PC-9 (cell line): ENCODE measurements around the gene P3H4. TPM values are rescaled to one million over a fixed set of nuclear protein-coding genes. Genes with fewer than 3 reads are reported as not detected.
"Not testable (repeated sequence)": the region's sequence is repeated elsewhere in the genome, so short reads cannot be mapped to it uniquely, and the experiment has no call there.

Experiments used
- BruUV-seq: library from RNA; stranded (reverse); fragments of 400-500 nt; replicated peaks from 2 replicates; lab custom pipeline; 2021; lab: Mats Ljungman, UMichigan
- CTCF ChIA-PET: fragments of 300-600 bp; sonication (Branson Sonifier 250); formaldehyde crosslinking; loops from one replicate; lab custom pipeline; 2022; ENCODE audit warnings: antibody characterized with exemption; lab: Charles Lee
- POLR2A ChIA-PET: fragments of 300-600 bp; sonication (Branson Sonifier 250); formaldehyde crosslinking; loops from one replicate; lab custom pipeline; 2022; ENCODE audit warnings: antibody characterized with exemption; ENCODE audit not compliant: unreplicated experiment; lab: Charles Lee
- DNase-seq, 2 experiments: peaks; one replicate each; pipeline versions ENCODE4 v3.0.0 to v3.0.0-alpha.2; 2015 to 2022; ENCODE audit warnings: mixed read lengths in 1 of 2
- H2AFZ ChIP-seq: fragments of 200-600 bp; sonication (generic); 2 replicates; pipeline ENCODE4 v1.8.1; 2017; ENCODE audit warnings: antibody characterized with exemption
- H3F3A ChIP-seq: fragments of 200-600 bp; sonication (generic); 2 replicates; pipeline ENCODE4 v1.8.1; 2017; ENCODE audit warnings: antibody characterized with exemption, mild to moderate bottlenecking, low read depth; ENCODE audit not compliant: insufficient read depth
- H3K27ac ChIP-seq: fragments of 200-600 bp; sonication (generic); 2 replicates; pipeline ENCODE4 v1.6.1; 2016; ENCODE audit warnings: mixed run types
- H3K27me3 ChIP-seq: fragments of 200-600 bp; sonication (generic); 2 replicates; pipeline ENCODE4 v1.6.1; 2016; ENCODE audit warnings: low read depth, mixed run types; ENCODE audit not compliant: insufficient read depth
- H3K36me3 ChIP-seq: fragments of 200-600 bp; sonication (generic); 2 replicates; pipeline ENCODE4 v1.6.1; 2016; ENCODE audit warnings: low read depth, mixed run types
- H3K4me1 ChIP-seq: fragments of 200-600 bp; sonication (generic); replicated peaks from 2 replicates; pipeline ENCODE4 v1.6.1; 2016; ENCODE audit warnings: mixed run types; ENCODE audit not compliant: insufficient read depth
- H3K4me2 ChIP-seq: fragments of 200-600 bp; sonication (generic); 2 replicates; pipeline ENCODE4 v1.6.1; 2017; ENCODE audit warnings: mixed run types
- H3K4me3 ChIP-seq: fragments of 200-600 bp; sonication (generic); 2 replicates; pipeline ENCODE4 v1.6.1; 2016; ENCODE audit warnings: mixed run types
- H3K79me2 ChIP-seq: fragments of 200-600 bp; sonication (generic); 2 replicates; pipeline ENCODE4 v1.6.1; 2017; ENCODE audit warnings: low read depth, mixed run types
- H3K9me2 ChIP-seq: fragments of 200-600 bp; sonication (generic); 2 replicates; pipeline ENCODE4 v1.8.1; 2017; ENCODE audit warnings: mild to moderate bottlenecking; ENCODE audit not compliant: insufficient read depth
- H3K9me3 ChIP-seq: fragments of 200-600 bp; sonication (generic); 2 replicates; pipeline ENCODE4 v1.8.1; 2016; ENCODE audit warnings: low read depth; ENCODE audit not compliant: insufficient read depth
- H4K20me1 ChIP-seq: fragments of 200-600 bp; sonication (generic); 2 replicates; pipeline ENCODE4 v1.8.1; 2017; ENCODE audit not compliant: insufficient read depth
- CTCF ChIP-seq: fragments of 200-600 bp; sonication (generic); conservative IDR thresholded peaks from 2 replicates; pipeline ENCODE4 v1.6.1; 2017; ENCODE audit warnings: mixed run types, antibody characterized with exemption, mild to moderate bottlenecking, moderate library complexity
- EZH2 ChIP-seq: fragments of 200-600 bp; sonication (generic); IDR thresholded peaks from 2 replicates; pipeline ENCODE4 v1.8.0; 2017; ENCODE audit warnings: antibody characterized with exemption, low read depth
- intact Hi-C: fragments of 100-400 bp; cut with micrococcal nuclease; formaldehyde crosslinking; loops from one replicate; pipeline ENCODE4 v1.10.0; 2022; ENCODE audit not compliant: unreplicated experiment
- total RNA-seq: library from RNA; stranded (reverse); gene quantifications from 2 replicates; pipeline ENCODE4 v1.2.3, GENCODE V29; 2021

The P3H4 gene
- total RNA-seq, 1 experiment from 2014 or later: 26.8 TPM

GRCh38 chr17:41849251-41849990, 37.7 kb upstream of the P3H4 start:
- no peak for DNase-seq
- H3K4me3 ChIP-seq: no peak overlapping the region
- peaks cover 37% of the 10 kb centered on the region for H4K20me1 ChIP-seq
- no peaks in the 10 kb centered on the region for H3K4me1 ChIP-seq
- CTCF ChIA-PET: no interaction called here
- H3K27me3 ChIP-seq: no peaks in the 10 kb centered on the region
- H3K9me2 ChIP-seq: no peaks in the 10 kb centered on the region
- no peaks in the 10 kb centered on the region for H3K9me3 ChIP-seq
- no TSS peak for BruUV-seq
- H2AFZ ChIP-seq: no peak overlapping the region
- H3K36me3 ChIP-seq: peaks cover 4% of the 10 kb centered on the region; the same call in 1 of the 2 replicates
- TF ChIP-seq CTCF: no peak
- TF ChIP-seq EZH2: no peak
- H3K4me2 ChIP-seq: no peak overlapping the region
- peaks cover 11% of the 10 kb centered on the region; the same call in 1 of the 2 replicates for H3F3A ChIP-seq
- POLR2A ChIA-PET: interaction anchor here (0.7 kb wide), 1 partner anchor 158 kb away, joined by 3 read pairs; no protein-coding TSS in a partner anchor
- H3K27ac ChIP-seq: no peak overlapping the region
- H3K79me2 ChIP-seq: peaks cover 45% of the 10 kb centered on the region
- intact Hi-C loops: no loop called here

GRCh38 chr17:41848788-41849187, 37.0 kb upstream of the P3H4 start:
- CTCF ChIA-PET: no interaction called here

GRCh38 chr17:41844971-41845370, 33.2 kb upstream of the P3H4 start:
- peaks cover 20% of the 10 kb centered on the region for H4K20me1 ChIP-seq
- peaks cover 8% of the 10 kb centered on the region; the same call in 1 of the 2 replicates for H3F3A ChIP-seq
- no peak overlapping the region for H2AFZ ChIP-seq
- no peaks in the 10 kb centered on the region for H3K36me3 ChIP-seq
- H3K9me3 ChIP-seq: no peaks in the 10 kb centered on the region
- H3K27ac ChIP-seq: no peak overlapping the region
- ChIA-PET POLR2A (no interaction called here), CTCF (no interaction called here)
- H3K4me1 ChIP-seq: no peaks in the 10 kb centered on the region
- H3K9me2 ChIP-seq: no peaks in the 10 kb centered on the region
- no TSS peak for BruUV-seq
- no peak for DNase-seq
- TF ChIP-seq EZH2 (no peak), CTCF (no peak)
- intact Hi-C loops: no loop called here
- no peaks in the 10 kb centered on the region for H3K27me3 ChIP-seq
- H3K79me2 ChIP-seq: peaks cover 12% of the 10 kb centered on the region; the same call in 1 of the 2 replicates
- H3K4me2 ChIP-seq: no peak overlapping the region
- H3K4me3 ChIP-seq: no peak overlapping the region

More at GRCh38 chr17:41848788-41849187, 37.0 kb upstream of the P3H4 start:
- H3K4me2 ChIP-seq: no peak overlapping the region
- H3K79me2 ChIP-seq: peaks cover 39% of the 10 kb centered on the region
- no TSS peak for BruUV-seq
- TF ChIP-seq CTCF (no peak), EZH2 (no peak)
- H4K20me1 ChIP-seq: peaks cover 33% of the 10 kb centered on the region
- H3K36me3 ChIP-seq: peaks cover 4% of the 10 kb centered on the region; the same call in 1 of the 2 replicates
- no peaks in the 10 kb centered on the region for H3K27me3 ChIP-seq
- no peaks in the 10 kb centered on the region for H3K4me1 ChIP-seq
- H3K27ac ChIP-seq: no peak overlapping the region
- peaks cover 8% of the 10 kb centered on the region; the same call in 1 of the 2 replicates for H3F3A ChIP-seq
- no peak for DNase-seq
- no peak overlapping the region for H2AFZ ChIP-seq
- H3K9me3 ChIP-seq: no peaks in the 10 kb centered on the region
- POLR2A ChIA-PET: no interaction called here
- H3K4me3 ChIP-seq: no peak overlapping the region
- intact Hi-C loops: no loop called here
- no peaks in the 10 kb centered on the region for H3K9me2 ChIP-seq

GRCh38 chr17:41840781-41841180, 29.0 kb upstream of the P3H4 start:
- H3K4me1 ChIP-seq, H3K79me2 ChIP-seq, H3K36me3 ChIP-seq, H3K9me3 ChIP-seq, H3K4me3 ChIP-seq, H3K9me2 ChIP-seq, H2AFZ ChIP-seq, H3K27ac ChIP-seq, H3F3A ChIP-seq, BruUV-seq, H3K4me2 ChIP-seq, DNase-seq, intact Hi-C loops, POLR2A ChIA-PET, H4K20me1 ChIP-seq, CTCF ChIA-PET, H3K27me3 ChIP-seq: not testable (repeated sequence)

- POLR2A ChIA-PET, H3K36me3 ChIP-seq, H3K9me2 ChIP-seq, H3K27ac ChIP-seq, H3K9me3 ChIP-seq, BruUV-seq, H3K27me3 ChIP-seq, DNase-seq, H3K4me3 ChIP-seq, H3K4me2 ChIP-seq, intact Hi-C loops, H3K79me2 ChIP-seq, CTCF ChIA-PET, H3F3A ChIP-seq, H4K20me1 ChIP-seq, H2AFZ ChIP-seq: not testable (repeated sequence)
- peaks cover 11% of the 10 kb centered on the region for H3K4me1 ChIP-seq
These were observed 27.7 kb upstream of the P3H4 start for GRCh38 chr17:41839448-41839847.
